MM.1S (cell line): Measurements from ENCODE around the gene DHRS3.

ENCODE experiments used
- CTCF ChIP-seq: fragments of 300-600 bp; sonication (generic); IDR thresholded peaks from 2 replicates; pipeline ENCODE4 v1.5.1; 2016; ENCODE audit warnings: antibody characterized with exemption, low read length, mixed read lengths
- EZH2 ChIP-seq: fragments of 300-600 bp; sonication (generic); optimal IDR thresholded peaks from 2 replicates; pipeline ENCODE3; 2017; ENCODE audit warnings: low read depth, mild to moderate bottlenecking, antibody characterized with exemption, low read length, mixed read lengths

GRCh38 chr1:12536023-12536639 lies 81.9 kb downstream of the DHRS3 start:
- TF ChIP-seq CTCF (no peak), EZH2 (no peak)
